NT2/D1 (cell line): Measurements from ENCODE around the gene DNMT1.
A peak's percentile ranks its signal among the peaks of the same experiment; 100 is the strongest.

ENCODE experiments used
- DNase-seq: peaks from one replicate; pipeline ENCODE4 v3.0.0-alpha.2; 2011; ENCODE audit warnings: low read depth, low spot score
- H3K27me3 ChIP-seq: 2 replicates; pipeline ENCODE4 v1.6.0; 2011; ENCODE audit warnings: mild to moderate bottlenecking; ENCODE audit not compliant: insufficient read length, insufficient read depth
- H3K36me3 ChIP-seq: 2 replicates; pipeline ENCODE4 v1.6.1; 2011; ENCODE audit warnings: mild to moderate bottlenecking, low read length, mixed read lengths; ENCODE audit not compliant: insufficient read depth, insufficient read length
- H3K4me1 ChIP-seq: 2 replicates; pipeline ENCODE4 v1.5.1; 2011; ENCODE audit not compliant: insufficient read depth, insufficient read length
- H3K4me3 ChIP-seq: 2 replicates; pipeline ENCODE4 v1.5.1; 2011; ENCODE audit warnings: low read depth; ENCODE audit not compliant: insufficient read length
- H3K9ac ChIP-seq: 2 replicates; pipeline ENCODE4 v1.6.0; 2011; ENCODE audit warnings: low read depth; ENCODE audit not compliant: insufficient read length
- H3K9me3 ChIP-seq: 2 replicates; pipeline ENCODE4 v1.5.1; 2011; ENCODE audit warnings: mild to moderate bottlenecking, low read length; ENCODE audit not compliant: insufficient read depth
- SUZ12 ChIP-seq: IDR thresholded peaks from 2 replicates; pipeline ENCODE4 v1.6.1; 2011; ENCODE audit not compliant: insufficient read length, insufficient read depth; ENCODE audit errors: extremely low read depth
- YY1 ChIP-seq: IDR thresholded peaks from 2 replicates; pipeline ENCODE4 v1.6.1; 2011; ENCODE audit not compliant: insufficient read length, insufficient read depth
- ZNF274 ChIP-seq: IDR thresholded peaks from 2 replicates; pipeline ENCODE4 v1.6.1; 2011; ENCODE audit warnings: mild to moderate bottlenecking, low read depth, low read length

DNMT1 gene

GRCh38 chr19:10233946-10234345, 39.2 kb upstream of the DNMT1 start:
- no peak for TF ChIP-seq SUZ12
- no peak for TF ChIP-seq ZNF274
- TF ChIP-seq YY1 = no peak
- Histone ChIP-seq H3K9me3 (no peaks in the 10 kb centered on the region), H3K36me3 (no peaks in the 10 kb centered on the region), H3K4me3 (no peak overlapping the region), H3K4me1 (peaks cover 11% of the 10 kb centered on the region), H3K9ac (no peak overlapping the region), H3K27me3 (no peaks in the 10 kb centered on the region)
- no peak for DNase-seq

- Histone ChIP-seq H3K9me3 (peaks cover 5% of the 10 kb centered on the region; the same call in 1 of the 2 replicates), H3K4me3 (peak overlapping the region; percentile 25), H3K9ac (no peak overlapping the region), H3K36me3 (no peaks in the 10 kb centered on the region), H3K27me3 (no peaks in the 10 kb centered on the region), H3K4me1 (peaks cover 7% of the 10 kb centered on the region)
- TF ChIP-seq SUZ12 (no peak), ZNF274 (no peak), YY1 (no peak)
- no peak for DNase-seq
Observed at GRCh38 chr19:10231612-10232228, 37.0 kb upstream of the DNMT1 start.

GRCh38 chr19:10230861-10231611, 36.3 kb upstream of the DNMT1 start, which contains the start of gene S1PR2:
Gene S1PR2 (minus strand): TSS chr19:10231331. CDS start chr19:10224905, 6,426 bp downstream.
- DNase-seq = no peak
- Histone ChIP-seq H3K9ac (peak within 1 kb of the TSS; percentile 92), H3K36me3 (no peaks in the 10 kb centered on the region), H3K27me3 (no peaks in the 10 kb centered on the region), H3K4me1 (peaks cover 7% of the 10 kb centered on the region), H3K4me3 (peak within 1 kb of the TSS; percentile 76), H3K9me3 (peaks cover 5% of the 10 kb centered on the region; the same call in 1 of the 2 replicates)
- TF ChIP-seq SUZ12 = no peak
- TF ChIP-seq YY1 = no peak

DNA sequence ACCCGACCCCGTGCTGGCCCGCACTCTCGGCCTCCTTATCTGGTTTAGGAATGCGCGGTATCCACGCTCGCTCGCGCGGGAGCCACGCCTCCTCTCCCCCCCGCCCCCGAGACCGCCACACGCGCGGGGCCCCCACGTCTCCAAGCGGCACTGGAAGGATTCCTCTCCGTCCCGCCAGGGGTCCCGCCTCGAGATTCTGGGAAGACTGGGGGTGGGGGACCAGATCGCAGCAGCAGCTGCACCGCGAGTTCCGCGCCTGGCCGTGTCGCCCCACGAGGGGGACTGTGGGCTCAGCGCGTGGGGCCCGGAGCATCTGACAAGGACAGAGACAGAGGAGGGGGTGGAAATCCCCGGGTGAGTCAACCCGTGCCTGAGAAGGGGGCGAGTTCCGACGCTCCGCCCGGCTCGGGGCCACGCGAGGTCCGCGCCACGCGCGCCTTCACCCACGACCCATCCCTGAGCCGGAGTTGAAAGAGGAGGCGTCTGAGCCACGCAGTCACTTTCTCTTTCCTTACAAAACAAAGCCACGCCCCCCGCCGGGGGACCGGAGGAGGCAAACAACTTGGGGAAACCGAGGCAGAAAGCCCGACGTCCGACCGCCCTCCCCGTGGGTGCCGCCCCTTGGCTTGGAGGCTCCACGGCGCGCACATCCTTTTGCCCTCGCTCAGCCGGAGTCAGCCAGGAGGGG, 35.6 kb upstream of the DNMT1 start:
- no peaks in the 10 kb centered on the region for H3K27me3 ChIP-seq
- no peak for DNase-seq
- peaks cover 7% of the 10 kb centered on the region for H3K4me1 ChIP-seq
- peak overlapping the region; percentile 92 for H3K9ac ChIP-seq
- no peaks in the 10 kb centered on the region for H3K36me3 ChIP-seq
- TF ChIP-seq SUZ12 = no peak
- TF ChIP-seq YY1 = no peak
- no peak for TF ChIP-seq ZNF274
- peak overlapping the region; percentile 76 for H3K4me3 ChIP-seq
- H3K9me3 ChIP-seq = peaks cover 5% of the 10 kb centered on the region; the same call in 1 of the 2 replicates

- Histone ChIP-seq H3K36me3 (peaks cover 7% of the 10 kb centered on the region), H3K9me3 (peaks cover 5% of the 10 kb centered on the region; the same call in 1 of the 2 replicates), H3K27me3 (no peaks in the 10 kb centered on the region), H3K4me1 (peaks cover 6% of the 10 kb centered on the region), H3K4me3 (no peak overlapping the region), H3K9ac (no peak overlapping the region)
- TF ChIP-seq YY1 = no peak
- no peak for TF ChIP-seq ZNF274
- TF ChIP-seq SUZ12 = no peak
- no peak for DNase-seq
Observed at GRCh38 chr19:10228920-10229319, 34.2 kb upstream of the DNMT1 start.

GRCh38 chr19:10228393-10228792, 33.6 kb upstream of the DNMT1 start:
- Histone ChIP-seq H3K4me3 (no peak overlapping the region), H3K36me3 (peaks cover 11% of the 10 kb centered on the region), H3K9ac (no peak overlapping the region), H3K9me3 (peaks cover 5% of the 10 kb centered on the region; the same call in 1 of the 2 replicates), H3K4me1 (peaks cover 6% of the 10 kb centered on the region), H3K27me3 (no peaks in the 10 kb centered on the region)
- TF ChIP-seq YY1 = no peak
- TF ChIP-seq SUZ12 = no peak
- TF ChIP-seq ZNF274 = no peak
- DNase-seq = no peak
